DOHH2 (cell line): ENCODE data around the gene SH3RF3.

Experiments
- H3F3A ChIP-seq: fragments of 200-600 bp; sonication (generic), shearing (Covaris generic); 2 replicates; pipeline ENCODE4 v1.6.0; 2016; ENCODE audit warnings: antibody characterized with exemption, mild to moderate bottlenecking; ENCODE audit not compliant: control insufficient read depth, insufficient read depth
- H3K27ac ChIP-seq: fragments of 200-600 bp; sonication (generic); 2 replicates; pipeline ENCODE4 v1.5.1; 2014; ENCODE audit warnings: low read depth, mild to moderate bottlenecking, low read length, moderate library complexity
- H3K27me3 ChIP-seq: fragments of 200-600 bp; sonication (generic); 2 replicates; pipeline ENCODE4 v1.6.1; 2014; ENCODE audit warnings: mild to moderate bottlenecking, low read length, mixed read lengths; ENCODE audit not compliant: control insufficient read depth
- H3K36me3 ChIP-seq: fragments of 200-600 bp; sonication (generic); 2 replicates; pipeline ENCODE4 v1.6.1; 2014; ENCODE audit warnings: mild to moderate bottlenecking, low read length, moderate library complexity, mixed read lengths; ENCODE audit not compliant: control insufficient read depth
- H3K4me1 ChIP-seq: fragments of 200-600 bp; sonication (generic); 2 replicates; pipeline ENCODE4 v1.6.1; 2014; ENCODE audit warnings: mild to moderate bottlenecking, low read length, mixed read lengths; ENCODE audit not compliant: control insufficient read depth
- H3K4me2 ChIP-seq: fragments of 200-600 bp; sonication (generic); 2 replicates; pipeline ENCODE4 v1.6.0; 2014; ENCODE audit warnings: mild to moderate bottlenecking, low read length, moderate library complexity
- H3K4me3 ChIP-seq: fragments of 200-600 bp; sonication (generic); 2 replicates; pipeline ENCODE4 v1.5.1; 2014; ENCODE audit warnings: mild to moderate bottlenecking, low read length, mixed read lengths
- H3K79me2 ChIP-seq: fragments of 200-600 bp; sonication (generic); 2 replicates; pipeline ENCODE4 v1.6.1; 2014; ENCODE audit warnings: mild to moderate bottlenecking, low read length, mixed read lengths; ENCODE audit not compliant: control insufficient read depth
- H3K9me2 ChIP-seq: fragments of 200-600 bp; sonication (generic); replicated peaks from 2 replicates; pipeline ENCODE4 v1.6.1; 2014; ENCODE audit warnings: mild to moderate bottlenecking, low read length, mixed read lengths; ENCODE audit not compliant: control insufficient read depth
- H3K9me3 ChIP-seq: fragments of 200-600 bp; sonication (generic); 2 replicates; pipeline ENCODE4 v1.6.1; 2014; ENCODE audit warnings: antibody characterized with exemption, low read length, mixed read lengths; ENCODE audit not compliant: control insufficient read depth, insufficient read depth
- H4K20me1 ChIP-seq: fragments of 200-600 bp; sonication (generic); 2 replicates; pipeline ENCODE4 v1.6.0; 2014; ENCODE audit warnings: low read depth, mild to moderate bottlenecking, antibody characterized with exemption, low read length, moderate library complexity; ENCODE audit not compliant: control insufficient read depth, insufficient read depth
- EZH2phosphoT487 ChIP-seq: fragments of 200-600 bp; sonication (generic); IDR thresholded peaks from 2 replicates; pipeline ENCODE4 v1.6.1; 2017; ENCODE audit warnings: borderline replicate concordance, mild to moderate bottlenecking, antibody characterized with exemption, low read length, moderate library complexity, mixed read lengths
- TF ChIP-seq, protein P1 (sequence below): fragments of 200-600 bp; sonication (generic); IDR thresholded peaks from one replicate; pipeline ENCODE4 v1.5.1; 2014; ENCODE audit warnings: antibody characterized with exemption, mild to moderate bottlenecking, low read depth, low read length; ENCODE audit not compliant: poor library complexity, severe bottlenecking

Gene SH3RF3

DNA sequence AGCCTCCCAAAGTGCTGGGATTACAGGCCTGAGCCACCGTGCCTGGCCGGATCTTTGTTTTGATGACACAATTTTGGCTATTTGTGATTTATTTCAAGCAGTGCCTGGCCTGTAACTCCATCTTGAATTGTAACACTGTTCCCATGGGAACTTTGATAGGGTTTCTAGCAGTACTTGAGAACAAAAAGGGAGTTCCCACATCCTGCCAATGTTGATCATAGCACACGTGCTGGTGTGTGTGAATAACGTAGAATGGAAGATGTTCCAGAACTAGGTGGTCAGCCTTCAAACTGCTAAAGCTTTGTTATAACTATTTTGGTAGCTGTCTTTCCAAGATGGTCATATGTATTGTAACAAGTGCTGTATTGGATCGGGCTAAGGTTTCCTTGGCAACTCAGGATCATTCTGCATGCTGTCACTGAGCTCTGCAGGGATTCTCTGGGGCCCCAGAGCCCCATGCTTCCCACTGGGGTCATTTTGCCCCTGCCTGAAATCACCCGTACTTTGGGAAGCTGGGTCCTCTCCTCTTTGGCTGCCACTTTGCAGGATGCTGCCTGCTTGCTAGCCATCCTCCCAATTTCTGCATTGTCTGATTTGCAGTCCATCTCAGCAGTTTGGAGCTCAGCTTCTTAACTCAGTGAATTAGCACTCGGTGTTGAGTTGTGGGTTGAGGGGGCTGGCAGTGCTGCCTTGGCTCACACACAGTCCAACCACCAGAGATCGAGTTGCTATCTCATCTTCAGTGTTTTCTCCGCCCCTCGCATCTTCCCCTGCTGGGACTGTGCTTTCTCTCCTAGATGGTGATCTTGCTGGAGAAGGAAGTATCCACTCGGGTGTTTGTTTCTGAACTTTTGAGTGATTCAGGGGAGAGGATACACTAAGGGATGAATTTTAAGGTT lies 26.8 kb downstream of the SH3RF3 start:
- H3K27ac ChIP-seq, result no peak overlapping the region
- TF ChIP-seq, protein P1, sequence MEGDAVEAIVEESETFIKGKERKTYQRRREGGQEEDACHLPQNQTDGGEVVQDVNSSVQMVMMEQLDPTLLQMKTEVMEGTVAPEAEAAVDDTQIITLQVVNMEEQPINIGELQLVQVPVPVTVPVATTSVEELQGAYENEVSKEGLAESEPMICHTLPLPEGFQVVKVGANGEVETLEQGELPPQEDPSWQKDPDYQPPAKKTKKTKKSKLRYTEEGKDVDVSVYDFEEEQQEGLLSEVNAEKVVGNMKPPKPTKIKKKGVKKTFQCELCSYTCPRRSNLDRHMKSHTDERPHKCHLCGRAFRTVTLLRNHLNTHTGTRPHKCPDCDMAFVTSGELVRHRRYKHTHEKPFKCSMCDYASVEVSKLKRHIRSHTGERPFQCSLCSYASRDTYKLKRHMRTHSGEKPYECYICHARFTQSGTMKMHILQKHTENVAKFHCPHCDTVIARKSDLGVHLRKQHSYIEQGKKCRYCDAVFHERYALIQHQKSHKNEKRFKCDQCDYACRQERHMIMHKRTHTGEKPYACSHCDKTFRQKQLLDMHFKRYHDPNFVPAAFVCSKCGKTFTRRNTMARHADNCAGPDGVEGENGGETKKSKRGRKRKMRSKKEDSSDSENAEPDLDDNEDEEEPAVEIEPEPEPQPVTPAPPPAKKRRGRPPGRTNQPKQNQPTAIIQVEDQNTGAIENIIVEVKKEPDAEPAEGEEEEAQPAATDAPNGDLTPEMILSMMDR, result no peak
- no peak for TF ChIP-seq EZH2phosphoT487
- H3K79me2 ChIP-seq, result no peaks in the 10 kb centered on the region

DNA sequence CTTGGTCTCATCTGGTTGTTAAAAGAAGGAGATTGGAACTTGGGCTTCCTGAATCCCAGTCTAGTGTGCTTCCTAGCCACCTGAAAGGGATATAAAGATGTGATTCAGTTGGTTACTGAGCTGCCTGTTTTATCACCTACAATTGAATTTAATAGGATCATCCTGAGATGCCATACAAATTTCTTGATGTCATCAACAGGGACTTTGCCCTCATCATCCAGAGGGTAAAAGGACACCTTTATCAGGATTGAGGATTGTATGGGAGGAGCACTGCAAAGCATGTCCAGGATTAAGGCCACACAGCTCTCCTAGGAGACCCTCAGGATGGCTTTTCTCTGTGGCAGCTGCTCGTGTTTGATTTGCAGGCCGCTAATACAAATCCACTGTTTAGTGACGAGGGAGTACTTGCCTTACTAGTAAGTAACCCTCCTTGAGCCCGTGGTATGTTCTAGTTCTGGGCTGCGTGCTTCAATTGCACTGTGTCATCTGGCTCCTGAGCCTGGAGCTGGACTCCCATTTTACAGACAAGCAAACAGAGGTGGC lies 28.6 kb downstream of the SH3RF3 start:
- Histone ChIP-seq H3K27ac (no peak overlapping the region), H3F3A (no peaks in the 10 kb centered on the region), H3K9me2 (no peaks in the 10 kb centered on the region), H3K4me1 (no peaks in the 10 kb centered on the region), H3K36me3 (no peaks in the 10 kb centered on the region), H3K4me3 (no peak overlapping the region), H3K27me3 (no peaks in the 10 kb centered on the region), H3K79me2 (no peaks in the 10 kb centered on the region), H3K9me3 (no peaks in the 10 kb centered on the region), H4K20me1 (no peaks in the 10 kb centered on the region), H3K4me2 (no peak overlapping the region)
- TF ChIP-seq, protein P1, result no peak
- TF ChIP-seq EZH2phosphoT487, result no peak

More for the DNA sequence above, 26.8 kb downstream of the SH3RF3 start:
- Histone ChIP-seq H3F3A (no peaks in the 10 kb centered on the region), H3K9me2 (no peaks in the 10 kb centered on the region), H3K9me3 (no peaks in the 10 kb centered on the region), H3K4me3 (no peak overlapping the region), H3K4me2 (no peak overlapping the region), H3K36me3 (no peaks in the 10 kb centered on the region), H3K4me1 (no peaks in the 10 kb centered on the region), H4K20me1 (no peaks in the 10 kb centered on the region), H3K27me3 (no peaks in the 10 kb centered on the region)

DNA sequence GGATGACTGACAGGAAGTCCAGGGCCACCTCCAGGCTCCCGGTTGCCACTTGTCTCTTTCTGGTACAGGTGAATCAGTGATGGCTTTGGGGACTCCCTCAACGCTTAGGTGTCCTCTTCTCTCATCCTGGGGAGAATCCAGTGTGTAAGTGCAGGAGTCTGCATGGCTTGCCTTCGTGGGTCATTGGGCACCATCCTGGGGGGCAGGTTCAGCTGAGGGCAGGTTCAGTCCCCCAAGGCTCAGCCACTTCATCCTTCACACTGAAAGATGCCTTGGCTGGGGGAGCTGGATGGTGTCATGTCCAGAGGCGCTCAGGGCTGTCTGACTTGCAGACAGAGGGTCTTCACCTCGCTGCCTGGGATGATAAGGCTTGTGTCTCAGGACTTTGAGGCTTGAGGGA lies 29.2 kb downstream of the SH3RF3 start:
- no peaks in the 10 kb centered on the region for H4K20me1 ChIP-seq
- H3K4me3 ChIP-seq, result no peak overlapping the region
- no peaks in the 10 kb centered on the region for H3K27me3 ChIP-seq
- H3K79me2 ChIP-seq, result no peaks in the 10 kb centered on the region
- H3K36me3 ChIP-seq, result no peaks in the 10 kb centered on the region
- no peak overlapping the region for H3K4me2 ChIP-seq
- no peaks in the 10 kb centered on the region for H3F3A ChIP-seq
- H3K9me3 ChIP-seq, result no peaks in the 10 kb centered on the region
- no peaks in the 10 kb centered on the region for H3K4me1 ChIP-seq
- no peak overlapping the region for H3K27ac ChIP-seq
- no peak for TF ChIP-seq EZH2phosphoT487
- TF ChIP-seq, protein P1, result no peak
- no peaks in the 10 kb centered on the region for H3K9me2 ChIP-seq
